HepG2 (cell line): Measurements from ENCODE around the gene UACA. TPM values are rescaled to one million over a fixed set of nuclear protein-coding genes. Genes with fewer than 3 reads are reported as not detected.

Experiments
- ARHGAP35 ChIP-seq: sonication (generic); formaldehyde crosslinking; IDR thresholded peaks from 2 replicates; pipeline ENCODE4 v1.9.0; 2022; ENCODE audit warnings: mild to moderate bottlenecking, inconsistent platforms, moderate library complexity, missing genetic modification reagents, borderline replicate concordance
- CBFB ChIP-seq: sonication (generic); formaldehyde crosslinking; IDR thresholded peaks from 2 replicates; pipeline ENCODE4 v1.4.0; 2020; ENCODE audit warnings: missing genetic modification reagents
- CBX2 ChIP-seq, 2 experiments: fragments of 200-600 bp in 1 of 2; sonication (generic); formaldehyde crosslinking in 1 of 2; IDR thresholded peaks; 2 replicates each; pipeline versions ENCODE4 v1.7.0 to v1.8.1; 2018 to 2022; ENCODE audit warnings: low read depth in 2 of 2, low read length in 1 of 2, mild to moderate bottlenecking in 1 of 2, missing genetic modification reagents in 1 of 2
- EEA1 ChIP-seq: sonication (generic); formaldehyde crosslinking; IDR thresholded peaks from 2 replicates; pipeline ENCODE4 v1.5.1; 2020; ENCODE audit warnings: mild to moderate bottlenecking, missing genetic modification reagents, borderline replicate concordance
- ETS1 ChIP-seq: sonication (generic); formaldehyde crosslinking; IDR thresholded peaks from 2 replicates; pipeline ENCODE4 v1.4.0; 2020; ENCODE audit warnings: missing genetic modification reagents
- GATAD1 ChIP-seq: IDR thresholded peaks from 2 replicates; pipeline ENCODE4 v1.6.1; 2016; ENCODE audit warnings: missing genetic modification reagents, missing compliant biosample characterization
- GRHL1 ChIP-seq: sonication (generic); formaldehyde crosslinking; conservative IDR thresholded peaks from 2 replicates; pipeline ENCODE4 v1.8.0; 2022; ENCODE audit warnings: missing genetic modification reagents
- HOXA9 ChIP-seq: sonication (generic); formaldehyde crosslinking; IDR thresholded peaks from 2 replicates; pipeline ENCODE4 v1.8.1; 2022; ENCODE audit warnings: missing genetic modification reagents, mild to moderate bottlenecking, moderate library complexity, borderline replicate concordance
- KLF6 ChIP-seq: IDR thresholded peaks from 2 replicates; pipeline ENCODE4 v1.8.0; 2016; ENCODE audit warnings: missing biosample characterization, missing genetic modification reagents
- NFE2L1 ChIP-seq: sonication (generic); formaldehyde crosslinking; IDR thresholded peaks from 2 replicates; pipeline ENCODE4 v1.4.0; 2020; ENCODE audit warnings: missing genetic modification reagents, mild to moderate bottlenecking, borderline replicate concordance
- PITX1 ChIP-seq: sonication (generic); formaldehyde crosslinking; IDR thresholded peaks from 2 replicates; pipeline ENCODE4 v1.5.1; 2020; ENCODE audit warnings: mild to moderate bottlenecking, missing genetic modification reagents
- SCMH1 ChIP-seq: sonication (generic); formaldehyde crosslinking; IDR thresholded peaks from 2 replicates; pipeline ENCODE4 v1.9.0; 2021; ENCODE audit warnings: missing genetic modification reagents, mild to moderate bottlenecking, borderline replicate concordance
- SMARCE1 ChIP-seq: fragments of 450-650 bp; IDR thresholded peaks from 2 replicates; pipeline ENCODE4 v1.6.1; 2017; ENCODE audit warnings: borderline replicate concordance
- ZEB1 ChIP-seq: IDR thresholded peaks from 2 replicates; pipeline ENCODE4 v1.6.1; 2012; ENCODE audit warnings: mild to moderate bottlenecking, low read depth, inconsistent platforms; ENCODE audit not compliant: insufficient replicate concordance
- ZNF281 ChIP-seq: sonication (generic); formaldehyde crosslinking; IDR thresholded peaks from 2 replicates; pipeline ENCODE4 v1.4.0; 2020; ENCODE audit warnings: missing genetic modification reagents, borderline replicate concordance
- ZNF317 ChIP-seq: sonication (generic); formaldehyde crosslinking; IDR thresholded peaks from 2 replicates; pipeline ENCODE4 v1.5.0; 2020; ENCODE audit warnings: mild to moderate bottlenecking, missing genetic modification reagents
- ZNF354B ChIP-seq: sonication (generic); formaldehyde crosslinking; IDR thresholded peaks from 2 replicates; pipeline ENCODE4 v1.8.0; 2022; ENCODE audit warnings: mild to moderate bottlenecking, missing genetic modification reagents
- ZNF512B ChIP-seq: sonication (generic); formaldehyde crosslinking; IDR thresholded peaks from 2 replicates; pipeline ENCODE4 v1.5.1; 2020; ENCODE audit warnings: missing genetic modification reagents, mild to moderate bottlenecking, borderline replicate concordance
- ZNF543 ChIP-seq: sonication (generic); formaldehyde crosslinking; IDR thresholded peaks from 2 replicates; pipeline ENCODE4 v1.4.0; 2020; ENCODE audit warnings: mild to moderate bottlenecking, missing genetic modification reagents
- ZNF747 ChIP-seq: sonication (generic); formaldehyde crosslinking; IDR thresholded peaks from 2 replicates; pipeline ENCODE4 v1.8.1; 2023; ENCODE audit warnings: missing genetic modification reagents, mild to moderate bottlenecking, borderline replicate concordance
- polyA plus RNA-seq, 8 experiments: library from polyadenylated mRNA; depleted of rRNA in 3 of 8; stranded (reverse) in 7 of 8; unstranded in 1 of 8; fragments of >200 nt; fragmentation: Illumina TruSeq in 4 of 8; extraction: Trizol in 4 of 8; gene quantifications; 2 replicates each; pipeline versions ENCODE4 v1.2.1 to v1.2.3, GENCODE V29; 2011 to 2016; ENCODE audit warnings: low read depth in 4 of 8, missing spikeins in 1 of 8, mixed read lengths in 1 of 8; ENCODE audit not compliant: insufficient read depth in 1 of 8
- total RNA-seq, 5 experiments: library from RNA; depleted of rRNA; stranded (reverse); fragments of >200 nt; fragmentation: Illumina TruSeq; extraction: Trizol; gene quantifications; 2 replicates each; pipeline ENCODE4 v1.2.3, GENCODE V29; 2016; ENCODE audit warnings: low read depth in 1 of 5

UACA gene
- total and polyA plus RNA-seq, 2 of the 13 experiments (the other 11 are each of a cell fraction or from before 2014, with no cell fraction given): 17.8 to 39.2 TPM

GRCh38 chr15:70763120-70763949 lies at the start of gene UACA (continued):
- TF ChIP-seq ZNF747 (CRISPR knock-in tag) (peak; percentile 45; the same call in 1 of the 2 replicates), GATAD1 (CRISPR knock-in tag) (peak; percentile 69; the same call in 1 of the 2 replicates), ARHGAP35 (CRISPR knock-in tag) (no peak), ZEB1 (no peak), SCMH1 (no peak), EEA1 (CRISPR knock-in tag) (no peak), CBX2 (IDR thresholded peaks at IDR 0.05; ENCODE audit: low read depth, low read length) (no peak), CBX2 (CRISPR knock-in tag; IDR thresholded peaks at IDR 0.05; ENCODE audit: low read depth) (no peak), ZNF354B (no peak), ZNF512B (CRISPR knock-in tag) (no peak), HOXA9 (CRISPR knock-in tag) (no peak), SMARCE1 (no peak), PITX1 (no peak), GRHL1 (CRISPR knock-in tag) (no peak), CBFB (CRISPR knock-in tag) (no peak), ZNF543 (CRISPR knock-in tag) (no peak), ETS1 (no peak), ZNF281 (peak; percentile 11; the same call in 1 of the 2 replicates), KLF6 (CRISPR knock-in tag) (no peak), ZNF317 (peak; percentile 62), NFE2L1 (CRISPR knock-in tag) (0 out of 2 replicates have a peak, but pooled peaks have one; percentile 28)
